Common myeloid progenitor, CD34-positive (primary cell): ENCODE data around the gene PCCA.
"Not testable (repeated sequence)": the region's sequence is repeated elsewhere in the genome, so short reads cannot be mapped to it uniquely, and the experiment has no call there.

ENCODE experiments used
- CTCF ChIA-PET: fragments of 350-600 bp; sonication (Branson Sonifier 250); formaldehyde crosslinking; loops from one replicate; lab custom pipeline; 2021; ENCODE audit warnings: antibody characterized with exemption; lab: Charles Lee
- POLR2A ChIA-PET: fragments of 350-600 bp; sonication (Branson Sonifier 250); formaldehyde crosslinking; loops from one replicate; lab custom pipeline; 2021; ENCODE audit warnings: antibody characterized with exemption; lab: Charles Lee
- DNase-seq, 3 donors: peaks; one replicate each; pipeline versions ENCODE4 v3.0.0 to v3.0.0-alpha.2; 2013
- H3K27ac ChIP-seq, 2 experiments: 1 replicate in 1 of 2; 2 replicates in 1 of 2; pipeline ENCODE4 v1.7.0; 2013; ENCODE audit warnings: inconsistent platforms in 2 of 2, low read length in 2 of 2, mild to moderate bottlenecking in 2 of 2, low read depth in 1 of 2, moderate library complexity in 1 of 2; ENCODE audit not compliant: severe bottlenecking in 2 of 2, insufficient read depth in 1 of 2, poor library complexity in 1 of 2
- H3K27me3 ChIP-seq, 5 experiments: replicated peaks in 2 of 5; 1 replicate in 3 of 5; 2 replicates in 2 of 5; pipeline versions ENCODE4 v1.6.1 to v1.7.0; 2013; ENCODE audit warnings: low read length in 4 of 5, mild to moderate bottlenecking in 2 of 5, moderate library complexity in 2 of 5, inconsistent platforms in 1 of 5; ENCODE audit not compliant: insufficient read depth in 5 of 5, control insufficient read depth in 4 of 5
- H3K36me3 ChIP-seq, 4 experiments: 1 replicate in 2 of 4; 2 replicates in 2 of 4; pipeline versions ENCODE4 v1.6.1 to v1.7.0; 2013; ENCODE audit warnings: low read length in 3 of 4, control low read depth in 1 of 4, mild to moderate bottlenecking in 1 of 4; ENCODE audit not compliant: control insufficient read depth in 4 of 4, insufficient read depth in 4 of 4
- H3K4me1 ChIP-seq, 4 experiments: 1 replicate in 3 of 4; 2 replicates in 1 of 4; pipeline versions ENCODE4 v1.6.1 to v1.7.1; 2013; ENCODE audit warnings: low read length in 3 of 4, mild to moderate bottlenecking in 3 of 4, control low read depth in 1 of 4, inconsistent platforms in 1 of 4, moderate library complexity in 1 of 4; ENCODE audit not compliant: control insufficient read depth in 4 of 4, insufficient read depth in 4 of 4; ENCODE audit errors: control extremely low read depth in 1 of 4
- H3K4me3 ChIP-seq, 7 experiments: 1 replicate in 4 of 7; 2 replicates in 3 of 7; pipeline versions ENCODE4 v1.5.1 to v1.7.0; 2013; ENCODE audit warnings: mild to moderate bottlenecking in 7 of 7, low read length in 6 of 7, moderate library complexity in 6 of 7, inconsistent platforms in 2 of 7, low read depth in 2 of 7, control low read depth in 1 of 7; ENCODE audit not compliant: insufficient read depth in 4 of 7, control insufficient read depth in 1 of 7; ENCODE audit errors: extremely low read depth in 1 of 7
- H3K9me3 ChIP-seq, 5 experiments: 1 replicate in 4 of 5; 2 replicates in 1 of 5; pipeline versions ENCODE4 v1.6.1 to v1.7.1; 2013; ENCODE audit warnings: low read length in 4 of 5, mild to moderate bottlenecking in 2 of 5, inconsistent platforms in 1 of 5, low read depth in 1 of 5, moderate library complexity in 1 of 5; ENCODE audit not compliant: control insufficient read depth in 4 of 5, insufficient read depth in 2 of 5; ENCODE audit errors: control extremely low read depth in 1 of 5
- whole genome bisulfite sequencing: methylation state at CpG from one replicate; pipeline ENCODE4 v1.1.5; 2013; ENCODE audit not compliant: insufficient coverage; 5-methylcytosine and 5-hydroxymethylcytosine counted together

The PCCA gene

DNA sequence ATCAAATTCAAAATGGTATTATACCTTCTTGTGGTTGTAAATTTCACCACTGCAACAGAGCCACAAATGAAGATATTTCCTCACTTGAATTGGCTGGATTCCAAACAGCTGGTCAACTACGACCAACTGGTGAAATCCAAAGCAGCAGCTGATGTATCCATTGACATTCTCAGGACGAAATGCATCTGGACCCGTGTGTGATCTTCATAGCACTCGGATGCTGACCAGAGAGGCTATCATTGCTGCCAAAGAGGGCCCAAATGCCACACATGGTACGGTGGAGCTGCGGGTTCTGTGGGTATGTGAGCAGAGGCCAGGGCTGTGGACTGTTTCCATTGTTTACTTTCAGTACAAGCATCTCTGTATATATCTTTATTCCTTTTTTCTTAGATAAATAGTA lies 25.6 kb upstream of the PCCA start:
- DNase-seq, result no peak
- H3K9me3 ChIP-seq, result peaks cover 0 to 8% (median 0%) of the 10 kb centered on the region in 5 experiments
- ChIA-PET CTCF (no interaction called here), POLR2A (interaction anchor here (0.7 kb wide), 1 partner anchor 1877 kb away, joined by 3 read pairs; no protein-coding TSS in a partner anchor)
- no peaks in the 10 kb centered on the region for H3K27me3 ChIP-seq
- no peaks in the 10 kb centered on the region for H3K4me1 ChIP-seq
- H3K4me3 ChIP-seq, result no peak overlapping the region
- H3K27ac ChIP-seq, result no peak overlapping the region
- 96% methylated on average over 4 of the region's 6 CpGs for WGBS
- no peaks in the 10 kb centered on the region for H3K36me3 ChIP-seq

DNA sequence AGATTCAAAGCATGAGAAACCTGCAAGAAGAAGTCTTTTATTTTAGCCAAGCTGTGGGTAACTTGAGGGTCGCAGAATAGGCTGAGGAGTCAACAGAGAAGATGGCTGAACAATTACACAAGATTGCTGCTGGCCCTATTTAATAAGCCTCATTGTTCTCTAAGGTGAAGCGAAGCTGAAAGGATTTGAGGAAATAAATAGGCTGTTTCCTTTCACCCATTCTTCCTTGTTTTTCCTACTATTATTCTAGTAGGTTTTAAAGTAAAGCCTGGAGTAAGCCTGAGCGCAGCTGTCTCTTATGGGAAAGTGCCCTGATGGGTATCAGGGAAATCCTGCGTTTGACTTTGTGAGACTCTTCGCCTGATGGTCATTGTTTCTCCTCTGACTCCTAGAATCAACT lies 25.0 kb upstream of the PCCA start:
- ChIA-PET POLR2A (interaction anchor here (0.7 kb wide), 1 partner anchor 1877 kb away, joined by 3 read pairs; no protein-coding TSS in a partner anchor), CTCF (interaction anchor here (0.7 kb wide), 2 partner anchors 112 to 221 kb away, joined by 3 read pairs; no protein-coding TSS in a partner anchor)
- Histone ChIP-seq H3K4me3 (no peak overlapping the region), H3K9me3 (peaks cover 0 to 5% (median 0%) of the 10 kb centered on the region in 5 experiments), H3K36me3 (no peaks in the 10 kb centered on the region), H3K27ac (no peak overlapping the region), H3K4me1 (no peaks in the 10 kb centered on the region), H3K27me3 (no peaks in the 10 kb centered on the region)
- no peak for DNase-seq
- 80% methylated on average over 2 of the region's 5 CpGs for WGBS

DNA sequence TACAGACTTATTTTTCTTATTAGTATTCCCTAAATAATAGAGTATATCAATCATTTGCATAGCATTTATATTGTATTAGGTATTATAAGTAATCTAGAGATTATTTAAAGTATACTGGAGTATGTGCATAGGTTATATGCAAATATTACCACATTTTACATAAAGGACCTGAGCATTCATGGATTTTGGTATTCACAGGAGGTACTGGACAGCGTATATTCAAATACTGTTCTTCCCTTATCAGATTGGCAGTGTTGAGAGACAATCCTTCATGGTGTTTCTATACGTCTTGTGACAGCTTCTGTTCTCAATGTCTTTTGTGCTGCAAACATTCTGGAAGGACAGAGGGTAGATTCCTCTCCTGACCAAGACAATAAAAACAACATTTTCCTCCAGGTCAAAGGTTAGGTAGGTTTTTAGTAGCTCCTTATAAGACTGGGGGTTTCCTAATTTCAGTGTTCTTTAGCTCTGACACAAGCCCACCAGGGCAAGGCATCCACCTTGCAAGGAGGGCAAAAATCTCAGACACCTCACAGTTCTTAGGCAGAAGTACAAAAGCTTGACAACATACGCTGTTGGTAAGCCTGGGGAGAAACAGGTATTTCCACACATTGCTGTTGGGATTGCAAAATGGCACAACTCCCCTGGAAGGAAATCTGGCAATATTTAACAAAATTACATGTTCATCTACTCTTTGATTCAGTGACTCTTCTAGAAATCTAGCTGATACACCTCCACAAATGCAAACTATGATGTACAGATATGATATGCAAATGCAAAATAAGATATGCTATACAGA lies 20.6 kb upstream of the PCCA start:
- H3K9me3 ChIP-seq, result peaks cover 0 to 2% (median 0%) of the 10 kb centered on the region in 5 experiments
- no peaks in the 10 kb centered on the region for H3K36me3 ChIP-seq
- no peaks in the 10 kb centered on the region for H3K27me3 ChIP-seq
- DNase-seq, result no peak
- POLR2A ChIA-PET, result no interaction called here
- WGBS, result 96% methylated on average over 3 of the region's 3 CpGs
- no peak overlapping the region for H3K27ac ChIP-seq
- H3K4me3 ChIP-seq, result no peak overlapping the region
- CTCF ChIA-PET, result no interaction called here
- H3K4me1 ChIP-seq, result no peaks in the 10 kb centered on the region

DNA sequence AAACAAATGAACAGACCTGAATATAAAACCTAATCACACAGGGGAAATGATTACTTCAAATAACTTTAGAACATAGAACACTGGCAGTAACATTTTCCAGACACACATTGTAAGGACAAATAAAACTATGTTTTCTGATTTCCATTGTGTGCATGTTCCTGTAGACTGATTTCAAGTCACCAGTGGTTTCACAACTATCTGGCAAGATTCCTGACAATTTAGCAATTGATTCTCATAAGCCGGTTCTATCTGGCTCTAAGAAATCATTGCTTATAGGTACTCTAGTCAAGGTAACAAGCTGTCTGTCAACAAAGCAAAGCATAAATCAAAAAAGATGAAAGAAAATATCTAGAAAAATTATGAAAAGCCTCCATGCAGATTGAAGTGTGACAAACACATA lies 19.6 kb upstream of the PCCA start:
- no CpG with 5 or more reads among the region's 1 CpG for WGBS
- Histone ChIP-seq H3K9me3 (no peaks in the 10 kb centered on the region), H3K4me3 (no peak overlapping the region), H3K36me3 (no peaks in the 10 kb centered on the region), H3K27ac (no peak overlapping the region), H3K4me1 (no peaks in the 10 kb centered on the region), H3K27me3 (no peaks in the 10 kb centered on the region)
- CTCF ChIA-PET, result no interaction called here
- POLR2A ChIA-PET, result no interaction called here
- DNase-seq, result no peak

DNA sequence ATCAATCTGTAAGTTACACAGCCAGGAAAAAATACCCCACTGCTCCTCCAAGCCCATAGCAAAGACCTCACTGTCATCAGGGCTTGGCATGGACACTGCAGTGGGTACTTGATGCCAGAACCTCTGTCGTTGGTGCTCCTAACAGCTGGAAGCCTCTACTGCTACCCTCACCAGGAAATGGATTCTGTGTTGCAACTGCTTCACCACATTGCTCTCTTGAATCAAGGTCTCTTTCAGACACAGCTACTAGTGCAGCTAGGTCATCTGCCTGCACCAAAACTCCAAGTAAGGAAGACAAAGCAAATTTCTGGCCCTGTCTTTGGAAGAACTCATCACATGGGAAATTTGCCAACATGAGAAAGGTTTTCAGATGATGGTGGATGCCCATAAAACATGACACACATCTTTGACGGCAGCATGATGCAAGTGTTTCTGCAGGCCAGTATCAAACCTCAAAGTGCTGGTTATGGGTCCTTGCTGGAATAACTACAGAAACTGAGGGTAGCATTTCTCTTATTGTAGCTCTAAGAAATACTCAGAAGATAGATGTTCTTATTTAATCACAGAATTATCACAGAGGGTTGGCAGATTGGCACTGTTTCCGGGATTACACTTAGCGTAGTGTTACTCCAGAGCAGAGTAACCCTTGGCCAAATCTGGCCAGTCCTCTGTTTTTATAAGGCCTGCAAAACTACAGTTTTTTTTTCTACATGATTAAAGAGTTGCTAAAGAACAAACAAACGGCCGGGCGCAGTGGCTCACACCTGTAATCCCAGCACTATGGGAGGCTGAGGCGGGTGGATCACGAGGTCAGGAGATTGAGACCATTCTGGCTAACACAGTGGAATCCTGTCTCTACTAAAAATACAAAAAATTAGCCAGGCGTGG lies 12.9 kb upstream of the PCCA start:
- H3K4me3 ChIP-seq, result no peak overlapping the region
- H3K27me3 ChIP-seq, result no peaks in the 10 kb centered on the region
- no peak for DNase-seq
- POLR2A ChIA-PET, result no interaction called here
- H3K4me1 ChIP-seq, result no peaks in the 10 kb centered on the region
- 85% methylated on average over 8 of the region's 10 CpGs for WGBS
- no peak overlapping the region for H3K27ac ChIP-seq
- H3K9me3 ChIP-seq, result no peaks in the 10 kb centered on the region
- CTCF ChIA-PET, result no interaction called here
- H3K36me3 ChIP-seq, result no peaks in the 10 kb centered on the region

DNA sequence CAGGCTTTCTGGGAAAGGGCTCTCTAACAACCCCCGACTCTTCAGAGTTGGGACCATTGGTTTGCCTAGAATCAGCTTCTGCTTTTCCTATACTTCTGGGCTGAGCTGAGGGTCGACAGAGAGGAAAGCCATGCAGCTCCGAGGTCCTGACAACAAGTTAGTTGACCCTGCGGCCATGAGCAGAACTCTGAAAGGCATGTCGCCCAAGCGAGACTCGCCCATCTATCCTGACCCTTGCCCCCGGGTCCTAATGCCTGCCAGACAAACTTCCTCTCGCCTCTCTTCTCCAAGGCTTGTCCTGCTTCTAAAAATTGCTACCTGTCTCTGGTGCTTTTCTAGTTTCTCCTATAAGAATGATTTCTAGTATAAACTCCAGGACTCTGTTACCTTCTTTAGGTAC lies 9.9 kb upstream of the PCCA start:
- H3K36me3 ChIP-seq, H3K4me3 ChIP-seq, H3K4me1 ChIP-seq, POLR2A ChIA-PET, H3K27ac ChIP-seq, CTCF ChIA-PET, DNase-seq, H3K9me3 ChIP-seq, H3K27me3 ChIP-seq: not testable (repeated sequence)
- 95% methylated on average over 7 of the region's 9 CpGs for WGBS

DNA sequence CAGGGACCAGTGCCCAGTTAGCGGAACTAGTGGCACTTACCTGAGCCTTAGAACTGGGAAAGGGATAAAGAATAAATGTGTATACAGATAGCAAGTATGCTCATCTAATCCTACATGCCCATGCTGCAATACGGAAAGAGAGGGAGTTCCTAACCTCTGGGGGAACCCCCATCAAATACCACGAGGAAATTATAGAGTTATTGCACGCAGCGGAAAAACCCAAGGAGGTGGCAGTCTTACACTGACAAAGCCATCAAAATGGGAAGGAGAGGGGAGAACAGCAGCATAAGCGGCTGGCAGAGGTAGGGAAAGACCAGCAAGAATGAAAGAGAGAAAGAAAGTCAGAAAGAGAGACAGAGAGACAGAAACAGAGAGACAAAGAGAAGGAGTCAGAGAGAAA lies 5.5 kb upstream of the PCCA start:
- H3K4me3 ChIP-seq, H3K27me3 ChIP-seq, DNase-seq, H3K36me3 ChIP-seq, H3K27ac ChIP-seq, CTCF ChIA-PET, H3K4me1 ChIP-seq, POLR2A ChIA-PET, H3K9me3 ChIP-seq: not testable (repeated sequence)
- 99% methylated on average over 4 of the region's 6 CpGs for WGBS
